ENCODE data around the gene NEDD4L.

NEDD4L gene

DNA sequence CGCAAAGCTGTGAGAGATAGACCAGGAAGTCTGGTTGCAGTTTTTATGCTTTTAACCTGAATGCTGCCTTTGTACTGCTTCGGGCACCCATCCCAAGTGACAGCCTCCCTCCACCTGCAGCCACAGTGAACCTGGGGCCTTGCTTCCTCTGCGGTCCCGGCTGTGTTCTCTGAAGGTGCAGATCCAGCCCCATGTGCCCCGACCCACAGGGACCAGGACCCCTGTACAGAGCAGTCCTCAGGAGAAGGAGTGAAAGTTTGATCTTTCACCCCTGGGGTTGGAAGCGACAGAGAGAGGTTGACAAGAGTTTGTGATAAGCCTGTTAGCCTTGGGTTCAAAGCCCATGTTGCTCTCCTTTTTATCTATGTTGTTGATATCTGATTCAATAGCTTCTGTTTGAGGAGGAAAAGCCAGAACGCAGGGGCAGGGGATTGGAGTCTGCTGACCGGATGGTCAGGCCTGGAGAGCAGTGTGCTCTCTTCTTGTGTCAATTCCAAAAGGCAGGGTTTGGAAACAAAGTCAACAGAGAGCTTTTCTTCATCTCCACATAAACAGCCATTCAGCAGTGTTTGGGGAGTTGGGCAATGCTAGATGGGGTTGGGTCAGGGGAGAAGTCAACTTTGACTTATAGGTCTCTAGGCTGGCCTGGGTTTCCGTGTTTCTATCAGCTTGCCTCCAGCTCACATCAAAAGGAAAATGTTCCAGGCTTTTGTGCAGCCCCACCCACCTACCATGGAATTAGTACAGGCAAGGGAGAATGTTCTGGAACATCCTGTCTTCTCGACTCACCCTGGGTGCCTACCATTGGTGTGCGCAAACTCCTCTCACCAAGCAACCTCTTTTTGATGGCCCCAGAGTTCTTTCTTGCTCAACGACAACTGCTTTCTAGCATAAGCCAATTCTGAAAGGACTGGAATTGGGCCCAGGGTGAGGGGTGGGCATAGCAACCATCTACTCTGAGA is 369.9 kb downstream of the NEDD4L start:
- in situ Hi-C loops (cut with HindIII; ENCODE audit: low sequenced_read_pairs), result no loop called here
- TF ChIP-seq, protein P1, sequence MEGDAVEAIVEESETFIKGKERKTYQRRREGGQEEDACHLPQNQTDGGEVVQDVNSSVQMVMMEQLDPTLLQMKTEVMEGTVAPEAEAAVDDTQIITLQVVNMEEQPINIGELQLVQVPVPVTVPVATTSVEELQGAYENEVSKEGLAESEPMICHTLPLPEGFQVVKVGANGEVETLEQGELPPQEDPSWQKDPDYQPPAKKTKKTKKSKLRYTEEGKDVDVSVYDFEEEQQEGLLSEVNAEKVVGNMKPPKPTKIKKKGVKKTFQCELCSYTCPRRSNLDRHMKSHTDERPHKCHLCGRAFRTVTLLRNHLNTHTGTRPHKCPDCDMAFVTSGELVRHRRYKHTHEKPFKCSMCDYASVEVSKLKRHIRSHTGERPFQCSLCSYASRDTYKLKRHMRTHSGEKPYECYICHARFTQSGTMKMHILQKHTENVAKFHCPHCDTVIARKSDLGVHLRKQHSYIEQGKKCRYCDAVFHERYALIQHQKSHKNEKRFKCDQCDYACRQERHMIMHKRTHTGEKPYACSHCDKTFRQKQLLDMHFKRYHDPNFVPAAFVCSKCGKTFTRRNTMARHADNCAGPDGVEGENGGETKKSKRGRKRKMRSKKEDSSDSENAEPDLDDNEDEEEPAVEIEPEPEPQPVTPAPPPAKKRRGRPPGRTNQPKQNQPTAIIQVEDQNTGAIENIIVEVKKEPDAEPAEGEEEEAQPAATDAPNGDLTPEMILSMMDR (IDR thresholded peaks at IDR 0.05; ENCODE audit: low read depth, low read length, missing control alignments), result no peak
- no peak for DNase-seq (ENCODE audit: low read depth)

DNA sequence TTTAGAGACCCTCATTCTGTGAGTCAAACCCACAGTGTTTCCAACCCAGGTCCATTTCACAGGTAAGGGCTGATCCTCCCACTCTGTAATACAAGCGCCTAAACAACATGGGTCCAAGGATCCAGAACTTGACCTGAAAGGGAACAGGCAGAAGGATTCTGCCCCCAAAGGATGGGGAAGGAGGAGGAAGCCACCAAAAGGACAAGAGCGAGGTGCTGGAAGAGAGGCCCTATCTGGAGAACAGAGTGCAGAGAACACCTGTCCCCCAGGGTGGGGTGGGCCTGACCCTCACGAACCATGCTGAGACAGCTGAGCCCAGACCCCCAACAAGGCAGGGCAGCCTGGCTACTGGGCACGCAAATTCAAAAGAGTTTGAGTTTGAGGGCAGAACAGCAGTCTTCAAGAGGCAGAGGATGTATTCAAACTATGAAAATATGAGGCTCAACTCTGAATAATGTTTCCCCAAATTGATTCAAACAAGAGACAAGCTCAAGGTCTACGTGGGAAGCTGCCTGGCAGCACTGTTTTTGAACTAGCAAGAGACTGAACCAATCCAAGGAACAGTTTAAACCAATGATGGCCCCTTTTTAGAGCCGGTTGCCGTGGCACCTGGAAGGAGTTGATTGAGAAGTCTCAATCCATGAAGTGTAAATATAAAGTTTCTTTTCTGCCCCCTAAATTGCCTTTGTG is 372.1 kb downstream of the NEDD4L start:
- in situ Hi-C loops (cut with HindIII; ENCODE audit: low sequenced_read_pairs), result no loop called here
- no peak overlapping the region for H3K4me3 ChIP-seq (ENCODE audit: low read depth, low read length)
- DNase-seq (ENCODE audit: low read depth), result no peak
- TF ChIP-seq, protein P1 (IDR thresholded peaks at IDR 0.05; ENCODE audit: low read depth, low read length, missing control alignments), result no peak

More for the DNA sequence above, 369.9 kb downstream of the NEDD4L start:
- no peak overlapping the region for H3K4me3 ChIP-seq (ENCODE audit: low read depth, low read length)

DNA sequence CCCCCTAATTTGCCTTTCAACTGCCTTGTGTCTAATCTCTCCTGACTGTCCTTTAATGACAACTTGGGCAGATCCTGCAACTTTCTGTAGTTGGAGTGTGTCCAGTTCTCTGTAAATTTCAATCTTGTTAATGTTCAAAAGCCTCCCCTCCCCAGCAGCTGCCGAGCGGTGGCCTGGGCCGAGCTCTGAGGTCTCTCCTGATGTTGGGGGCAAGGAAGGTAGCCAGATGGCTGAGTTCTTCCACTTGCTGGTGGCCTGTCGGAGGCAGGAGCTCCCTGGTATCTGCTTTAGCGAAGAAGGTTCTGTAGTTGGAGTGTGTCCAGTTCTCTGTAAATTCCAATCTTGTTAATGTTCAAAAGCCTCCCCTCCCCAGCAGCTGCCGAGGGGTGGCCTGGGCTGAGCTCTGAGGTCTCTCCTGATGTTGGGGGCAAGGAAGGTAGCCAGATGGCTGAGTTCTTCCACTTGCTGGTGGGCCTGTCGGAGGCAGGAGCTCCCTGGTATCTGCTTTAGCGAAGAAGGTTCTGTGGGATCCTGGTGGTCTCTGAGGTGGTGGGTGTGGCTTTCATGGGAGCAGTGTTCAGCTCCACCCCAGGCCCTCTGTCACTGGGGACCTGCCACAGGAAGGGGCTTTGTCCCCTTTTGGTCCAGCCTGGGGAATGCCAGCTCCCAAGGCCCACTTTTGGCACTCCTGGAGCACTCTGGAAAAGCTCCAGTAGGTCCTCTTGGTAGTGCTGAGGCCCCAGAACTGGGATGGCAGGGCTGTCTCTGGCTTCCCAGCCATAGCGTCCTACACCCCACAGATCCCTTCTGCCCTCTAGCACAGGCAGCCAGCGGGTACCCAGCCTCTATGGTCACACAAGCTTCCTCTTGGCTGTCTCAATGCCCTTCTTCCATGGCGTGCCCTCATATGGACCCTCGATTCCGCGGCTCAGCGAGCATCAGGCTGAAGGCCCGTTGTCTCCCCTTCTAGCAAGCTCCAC is 373.0 kb downstream of the NEDD4L start:
- TF ChIP-seq, protein P1 (IDR thresholded peaks at IDR 0.05; ENCODE audit: low read depth, low read length, missing control alignments), result no peak
- in situ Hi-C loops (cut with HindIII; ENCODE audit: low sequenced_read_pairs), result no loop called here
- peak; percentile 63 for DNase-seq (ENCODE audit: low read depth)
- H3K4me3 ChIP-seq (ENCODE audit: low read depth, low read length), result no peak overlapping the region

- DNase-seq (ENCODE audit: low read depth), result peak; percentile 60
- in situ Hi-C loops (cut with HindIII; ENCODE audit: low sequenced_read_pairs), result no loop called here
- H3K4me3 ChIP-seq (ENCODE audit: low read depth, low read length), result no peak overlapping the region
- TF ChIP-seq, protein P1 (IDR thresholded peaks at IDR 0.05; ENCODE audit: low read depth, low read length, missing control alignments), result no peak
Observed at GRCh38 chr18:58417752-58418151, 373.7 kb downstream of the NEDD4L start.

DNA sequence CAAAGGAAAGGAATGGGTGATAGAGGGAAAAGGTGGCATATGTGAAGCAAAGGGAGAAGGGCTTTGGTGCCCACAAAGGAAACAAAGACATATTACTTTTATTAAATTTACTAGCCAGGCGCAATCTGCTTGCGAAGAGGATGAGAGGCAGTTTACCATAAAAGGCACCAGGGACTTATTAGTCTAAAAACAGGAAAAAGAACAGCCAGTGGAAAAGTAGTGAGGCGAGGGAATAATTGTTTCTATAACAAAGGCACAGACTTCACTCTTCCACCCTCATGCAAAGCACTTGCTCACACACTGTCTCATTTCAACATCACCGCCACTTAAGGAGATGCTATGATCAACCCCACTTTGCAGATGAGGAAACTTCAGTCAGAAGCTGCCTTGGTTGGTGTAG is 374.3 kb downstream of the NEDD4L start:
- H3K4me3 ChIP-seq (ENCODE audit: low read depth, low read length), result no peak overlapping the region
- TF ChIP-seq, protein P1 (IDR thresholded peaks at IDR 0.05; ENCODE audit: low read depth, low read length, missing control alignments), result no peak
- no peak for DNase-seq (ENCODE audit: low read depth)
- in situ Hi-C loops (cut with HindIII; ENCODE audit: low sequenced_read_pairs), result no loop called here

Data from astrocyte of the cerebellum (primary cell).